GM18519 (cell line): ENCODE results near the gene CNPY2.
"Not testable (repeated sequence)": the region's sequence is repeated elsewhere in the genome, so short reads cannot be mapped to it uniquely, and the experiment has no call there.

ENCODE experiments used
- ATAC-seq: cut with Tn5 transposase; IDR thresholded peaks from one replicate; pipeline ENCODE4 v1.9.1; 2021; ENCODE audit warnings: mild to moderate bottlenecking, moderate library complexity; ENCODE audit not compliant: unreplicated experiment, low FRiP score

The CNPY2 gene

GRCh38 chr12:56299308-56299852 lies 16.4 kb downstream of the CNPY2 start:
- ATAC-seq: no peak

DNA sequence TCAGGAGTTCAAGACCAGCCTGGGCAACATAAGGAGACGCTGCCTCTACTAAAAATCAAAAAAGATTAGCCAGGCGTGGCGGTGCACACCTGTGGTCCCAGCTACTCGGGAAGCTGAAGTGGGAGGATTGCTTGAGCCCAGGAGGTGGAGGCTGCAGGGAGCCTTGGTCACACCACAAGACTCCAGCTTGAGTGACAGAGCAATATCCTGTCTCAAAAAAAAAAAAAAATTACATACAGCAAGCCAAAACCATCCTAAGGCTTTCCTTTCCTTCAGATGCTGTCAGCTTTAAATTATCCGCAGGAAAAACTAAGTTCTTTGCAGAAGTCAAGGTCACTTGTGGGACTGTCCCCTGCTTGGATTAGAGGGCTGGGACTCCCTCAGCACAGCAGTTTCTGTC lies 17.0 kb downstream of the CNPY2 start:
- no peak for ATAC-seq

DNA sequence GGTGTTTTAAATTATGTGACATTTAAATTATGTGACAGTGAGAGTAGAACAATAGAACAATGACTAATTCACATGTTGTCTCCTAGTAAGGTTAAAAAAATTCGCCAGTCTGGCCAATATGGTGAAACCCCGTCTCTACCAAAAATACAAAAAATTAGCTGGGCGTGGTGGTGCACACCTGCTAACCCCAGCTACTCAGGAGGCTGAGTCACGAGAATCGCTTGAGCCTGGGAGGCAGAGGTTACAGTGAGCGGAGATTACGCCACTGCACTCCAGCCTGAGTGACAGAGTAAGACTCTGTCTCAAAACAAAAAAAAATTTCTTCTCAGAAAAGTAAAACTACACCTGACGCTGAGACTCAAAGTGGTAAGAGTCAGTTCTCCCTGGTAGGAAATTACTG lies 18.4 kb downstream of the CNPY2 start:
- no peak for ATAC-seq

DNA sequence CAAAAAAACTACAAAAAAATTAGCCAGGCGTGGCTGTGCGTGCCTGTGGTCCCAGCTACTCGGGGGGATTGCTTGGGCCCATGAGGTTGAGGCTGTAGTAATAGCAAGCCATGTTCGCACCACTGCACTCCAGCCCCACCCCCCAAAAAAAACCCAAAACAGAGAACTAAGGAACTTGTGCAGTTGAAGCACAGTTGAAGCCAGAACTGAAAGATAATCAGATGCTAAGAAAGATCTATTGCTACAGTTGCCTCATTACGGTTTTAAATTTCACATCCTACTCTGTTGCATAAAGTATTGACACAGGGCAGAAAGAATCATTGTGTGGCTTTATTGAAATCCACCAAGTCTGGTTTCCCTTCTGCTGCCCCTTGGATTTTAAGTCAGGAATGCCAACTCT lies 19.5 kb downstream of the CNPY2 start:
- ATAC-seq: no peak

DNA sequence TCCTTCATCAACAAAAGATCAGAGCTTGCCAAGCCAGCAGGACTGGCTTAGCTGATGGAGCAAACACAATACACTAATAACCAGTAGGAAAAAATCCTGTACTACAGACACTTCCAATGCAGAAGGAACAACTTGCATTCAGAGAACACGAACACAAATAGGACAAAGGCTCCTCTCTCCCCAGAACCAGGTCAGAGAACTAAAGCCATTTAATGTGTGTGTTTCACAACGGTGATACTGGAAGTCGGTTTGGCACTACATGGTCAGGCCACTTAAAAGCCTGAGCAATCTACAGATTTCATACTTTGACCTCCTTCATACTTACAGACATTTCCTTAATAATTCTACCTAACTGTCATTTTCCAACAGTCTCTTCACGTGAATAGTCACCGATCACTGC lies 22.0 kb downstream of the CNPY2 start:
- ATAC-seq: no peak

DNA sequence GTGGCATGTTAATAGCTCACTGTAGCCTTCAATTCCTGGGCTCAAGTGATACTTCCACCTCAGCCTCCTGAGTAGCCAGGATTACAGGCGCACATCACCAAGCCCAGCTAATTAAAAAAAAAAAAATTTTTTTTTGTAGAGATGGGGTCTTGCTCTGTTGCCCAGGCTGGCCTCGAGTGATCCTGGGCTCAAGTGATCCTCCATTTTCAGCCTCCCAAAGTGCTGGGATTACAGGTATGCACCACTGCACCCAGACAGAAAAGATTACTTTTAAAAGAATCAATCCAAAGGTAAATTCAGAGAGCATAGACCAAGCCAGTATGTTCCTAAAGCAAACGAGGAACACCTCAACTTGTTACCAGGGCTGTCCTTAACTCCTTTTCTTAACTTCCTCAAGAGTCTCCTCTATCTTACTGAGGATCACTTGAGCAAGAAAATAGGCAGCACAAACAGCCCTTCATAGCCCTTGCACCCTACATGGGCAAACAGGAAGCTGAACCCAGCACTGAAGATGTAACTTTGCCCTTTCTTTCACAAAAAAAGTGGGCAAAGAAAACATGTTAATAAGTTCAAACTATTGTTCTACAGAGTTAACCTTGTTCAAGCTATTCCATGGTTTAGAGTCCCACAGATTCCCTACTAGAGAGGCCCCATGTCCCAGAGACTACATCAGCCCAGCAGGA lies 26.9 kb downstream of the CNPY2 start:
- ATAC-seq: no peak

DNA sequence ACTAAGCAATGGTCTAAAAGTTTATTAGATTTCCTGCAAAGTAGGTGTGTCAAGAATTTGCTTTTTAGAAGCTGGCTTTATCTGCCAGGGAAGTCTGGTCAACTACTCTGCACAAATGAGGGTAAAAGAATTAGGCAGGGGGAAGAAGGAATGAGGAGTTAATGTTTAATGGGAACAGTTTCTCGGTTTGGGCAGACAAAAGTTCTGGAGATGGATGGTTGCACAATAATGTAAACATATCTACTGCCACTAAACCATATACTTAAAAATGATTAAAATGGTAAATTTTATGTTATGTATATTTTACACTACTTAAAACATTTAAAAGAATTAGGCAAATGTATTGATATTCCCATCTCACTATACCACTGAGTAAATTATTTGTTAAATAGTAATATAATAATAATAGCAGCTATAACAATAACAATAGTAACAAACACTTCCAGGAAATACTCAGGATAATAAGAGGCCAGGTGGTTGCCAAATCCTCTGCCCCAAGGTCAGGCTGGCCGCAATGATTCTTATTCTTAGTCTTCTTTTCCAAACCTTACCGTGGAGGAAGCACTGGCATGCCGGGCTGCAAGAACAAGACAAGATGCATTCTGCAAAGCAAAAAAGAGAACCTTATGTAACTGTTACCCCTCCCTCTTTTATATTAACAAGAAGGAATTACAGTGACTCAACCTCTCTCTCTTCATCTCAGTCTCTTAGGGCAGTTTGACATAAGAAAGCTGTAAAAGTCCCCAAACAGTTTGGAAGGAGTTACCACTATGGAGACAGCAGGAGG lies 29.6 kb downstream of the CNPY2 start:
- ATAC-seq: no peak

DNA sequence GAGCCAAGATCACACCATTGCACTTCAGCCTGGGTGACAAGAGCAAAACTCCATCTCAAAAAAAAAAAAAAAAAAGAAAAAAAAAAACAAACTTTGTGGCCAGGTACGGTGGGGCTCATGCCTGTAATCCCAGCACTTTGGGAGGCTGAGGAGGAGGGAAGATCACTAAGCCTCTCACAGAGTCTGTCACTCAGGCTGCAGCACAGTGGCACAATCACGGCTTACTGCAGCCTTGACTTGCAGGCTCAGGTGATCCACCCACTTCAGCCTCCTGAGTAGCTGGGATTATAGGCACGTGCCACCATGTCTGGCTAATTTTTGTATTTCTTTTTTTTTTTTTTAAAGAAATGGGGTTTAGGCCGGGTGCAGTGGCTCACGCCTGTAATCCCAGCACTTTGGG lies 31.5 kb downstream of the CNPY2 start:
- not testable (repeated sequence) for ATAC-seq

GRCh38 chr12:56282579-56282978 lies 33.2 kb downstream of the CNPY2 start:
- ATAC-seq: no peak

GRCh38 chr12:56282030-56282429 lies 33.8 kb downstream of the CNPY2 start:
- ATAC-seq: no peak

DNA sequence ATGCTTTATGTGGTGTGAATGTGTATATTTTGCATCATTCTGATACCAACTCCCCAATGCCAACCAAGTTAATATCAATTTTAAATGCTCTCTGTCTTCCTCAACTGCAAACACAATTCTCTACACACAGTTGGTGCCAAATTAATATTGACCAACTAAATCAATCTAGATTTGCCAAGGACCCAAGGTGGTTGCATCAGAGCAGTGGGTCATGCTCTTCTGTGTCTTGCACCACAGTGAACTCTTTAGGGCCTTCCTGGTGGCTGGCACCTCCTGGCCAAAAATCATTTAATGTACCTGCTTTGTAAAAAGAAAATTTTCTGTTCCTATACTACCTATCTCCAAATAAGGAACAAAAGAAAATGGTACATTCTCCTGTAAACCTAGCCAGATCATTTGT lies 34.9 kb downstream of the CNPY2 start:
- ATAC-seq: no peak

- no peak for ATAC-seq
Observed at GRCh38 chr12:56278905-56279304, 36.9 kb downstream of the CNPY2 start.

- ATAC-seq: no peak
Observed at GRCh38 chr12:56274299-56274698, 41.5 kb downstream of the CNPY2 start.

- ATAC-seq: not testable (repeated sequence)
Observed at GRCh38 chr12:56272468-56272867, 43.3 kb downstream of the CNPY2 start.

DNA sequence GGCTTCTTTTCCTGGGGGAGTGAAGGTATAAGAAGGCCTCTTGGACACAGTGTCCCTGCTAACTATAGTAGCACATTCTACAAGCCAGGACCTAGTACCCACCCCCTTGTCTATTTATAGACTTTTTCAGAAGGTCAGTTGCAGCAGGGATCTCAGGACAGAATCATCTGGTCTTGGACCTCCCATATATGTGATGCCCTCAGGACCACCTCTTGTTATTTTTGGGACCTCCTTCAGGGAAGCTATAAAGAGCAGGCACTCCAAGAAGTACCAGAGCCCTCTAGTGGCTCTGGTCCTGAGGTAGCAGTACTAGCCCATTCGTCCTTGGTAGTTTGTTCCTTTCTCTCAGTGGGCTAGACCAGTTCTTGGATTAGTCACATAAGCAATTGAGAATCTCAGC lies 44.8 kb downstream of the CNPY2 start:
- ATAC-seq: no peak

- ATAC-seq: no peak
Observed at GRCh38 chr12:56267443-56268071, 48.2 kb downstream of the CNPY2 start.

- peak; percentile 69 for ATAC-seq
Observed at GRCh38 chr12:56266693-56267442, 48.9 kb downstream of the CNPY2 start, which contains the start of gene COQ10A. Gene COQ10A, plus strand, starts transcription at chr12:56266942. Its CDS starts 177 bp downstream, at chr12:56267119.

- ATAC-seq: not testable (repeated sequence)
Observed at GRCh38 chr12:56266068-56266692, 49.6 kb downstream of the CNPY2 start.

- ATAC-seq: not testable (repeated sequence)
Observed at GRCh38 chr12:56262955-56263354, 52.8 kb downstream of the CNPY2 start.
